ENCODE data around the gene CHST9.
"Not testable (repeated sequence)": the region's sequence is repeated elsewhere in the genome, so short reads cannot be mapped to it uniquely, and the experiment has no call there.

Gene CHST9

GRCh38 chr18:27004056-27004829 is 180.9 kb downstream of the CHST9 start:
- DNase-seq (ENCODE audit: low read depth), result no peak

GRCh38 chr18:26999797-27000196 is 185.3 kb downstream of the CHST9 start:
- no peak for DNase-seq (ENCODE audit: low read depth)

GRCh38 chr18:26993568-26993967 is 191.5 kb downstream of the CHST9 start:
- no peak for DNase-seq (ENCODE audit: low read depth)

- no peak for DNase-seq (ENCODE audit: low read depth)
Measured at GRCh38 chr18:26992926-26993325, 192.2 kb downstream of the CHST9 start.

GRCh38 chr18:26989842-26990241 is 195.3 kb downstream of the CHST9 start:
- DNase-seq (ENCODE audit: low read depth), result no peak

- no peak for DNase-seq (ENCODE audit: low read depth)
Measured at GRCh38 chr18:26981360-26982082, 203.6 kb downstream of the CHST9 start.

- no peak for DNase-seq (ENCODE audit: low read depth)
Measured at GRCh38 chr18:26978812-26979341, 206.2 kb downstream of the CHST9 start.

- no peak for DNase-seq (ENCODE audit: low read depth)
Measured at GRCh38 chr18:26977781-26978180, 207.3 kb downstream of the CHST9 start.

- no peak for DNase-seq (ENCODE audit: low read depth)
Measured at GRCh38 chr18:26976206-26976605, 208.9 kb downstream of the CHST9 start.

GRCh38 chr18:26972549-26972948 is 212.6 kb downstream of the CHST9 start:
- not testable (repeated sequence) for DNase-seq (ENCODE audit: low read depth)

- DNase-seq (ENCODE audit: low read depth), result no peak
Measured at GRCh38 chr18:26971409-26971808, 213.7 kb downstream of the CHST9 start.

- no peak for DNase-seq (ENCODE audit: low read depth)
Measured at GRCh38 chr18:26970637-26971036, 214.5 kb downstream of the CHST9 start.

- no peak for DNase-seq (ENCODE audit: low read depth)
Measured at GRCh38 chr18:26965206-26965605, 219.9 kb downstream of the CHST9 start.

GRCh38 chr18:26963292-26963691 is 221.8 kb downstream of the CHST9 start:
- DNase-seq (ENCODE audit: low read depth), result no peak

- DNase-seq (ENCODE audit: low read depth), result no peak
Measured at GRCh38 chr18:26961839-26962238, 223.3 kb downstream of the CHST9 start.

GRCh38 chr18:26960911-26961310 is 224.2 kb downstream of the CHST9 start:
- DNase-seq (ENCODE audit: low read depth), result no peak

- no peak for DNase-seq (ENCODE audit: low read depth)
Measured at GRCh38 chr18:26956863-26957262, 228.2 kb downstream of the CHST9 start.

- no peak for DNase-seq (ENCODE audit: low read depth)
Measured at GRCh38 chr18:26948703-26949102, 236.4 kb downstream of the CHST9 start.

- DNase-seq (ENCODE audit: low read depth), result no peak
Measured at GRCh38 chr18:26943906-26944305, 241.2 kb downstream of the CHST9 start.

GRCh38 chr18:26941584-26941983 is 243.5 kb downstream of the CHST9 start:
- no peak for DNase-seq (ENCODE audit: low read depth)

- no peak for DNase-seq (ENCODE audit: low read depth)
Measured at GRCh38 chr18:26940744-26941398, 244.2 kb downstream of the CHST9 start.

GRCh38 chr18:26931659-26932058 is 253.4 kb downstream of the CHST9 start:
- DNase-seq (ENCODE audit: low read depth), result no peak

- no peak for DNase-seq (ENCODE audit: low read depth)
Measured at GRCh38 chr18:26930630-26931029, 254.5 kb downstream of the CHST9 start.

All from stromal cell of bone marrow (primary cell).